GM18907 (cell line): ENCODE data around the gene PAN2.
A peak's percentile ranks its signal among the peaks of the same experiment; 100 is the strongest.
"Not testable (repeated sequence)": the region's sequence is repeated elsewhere in the genome, so short reads cannot be mapped to it uniquely, and the experiment has no call there.

Experiments used
- ATAC-seq: cut with Tn5 transposase; IDR thresholded peaks from one replicate; pipeline ENCODE4 v1.9.1; 2021; ENCODE audit warnings: mild to moderate bottlenecking, moderate library complexity; ENCODE audit not compliant: unreplicated experiment

Gene PAN2

DNA sequence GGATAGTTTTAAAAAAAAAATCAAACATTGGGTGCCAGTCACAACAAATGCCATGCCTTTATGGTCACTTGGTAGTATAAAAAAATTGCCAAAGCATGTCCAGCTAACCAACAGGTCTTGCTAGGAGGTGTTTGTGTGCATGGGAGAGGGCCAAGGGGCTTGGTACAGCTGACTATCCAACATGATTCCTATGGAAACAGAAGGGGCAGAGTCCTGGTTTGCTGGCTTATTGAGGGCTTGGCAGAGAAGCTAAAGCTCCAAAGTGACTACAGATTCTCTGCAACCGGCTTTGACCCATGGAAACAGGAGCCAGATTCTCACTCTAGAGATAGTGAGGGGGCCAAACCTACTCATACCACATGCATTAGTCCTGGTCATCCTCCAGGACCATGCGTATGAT lies 61.3 kb downstream of the PAN2 start:
- ATAC-seq, result not testable (repeated sequence)

- ATAC-seq, result no peak
Measured at GRCh38 chr12:56271031-56271430, 62.8 kb downstream of the PAN2 start.

GRCh38 chr12:56267443-56268071 lies 66.2 kb downstream of the PAN2 start:
- ATAC-seq, result peak; percentile 24

- ATAC-seq, result peak; percentile 89
Measured at GRCh38 chr12:56266693-56267442, 66.9 kb downstream of the PAN2 start, which contains the start of gene COQ10A. COQ10A (plus strand) TSS chr12:56266942; CDS start chr12:56267119, 177 bp downstream.
